ENCODE measurements around the gene IER5L. TPM values are rescaled to one million over a fixed set of nuclear protein-coding genes. Genes with fewer than 3 reads are reported as not detected.

Gene IER5L
- total RNA-seq, 4 donors from 2014 or later, result 4.7 to 10.6 (median 7.7) TPM

DNA sequence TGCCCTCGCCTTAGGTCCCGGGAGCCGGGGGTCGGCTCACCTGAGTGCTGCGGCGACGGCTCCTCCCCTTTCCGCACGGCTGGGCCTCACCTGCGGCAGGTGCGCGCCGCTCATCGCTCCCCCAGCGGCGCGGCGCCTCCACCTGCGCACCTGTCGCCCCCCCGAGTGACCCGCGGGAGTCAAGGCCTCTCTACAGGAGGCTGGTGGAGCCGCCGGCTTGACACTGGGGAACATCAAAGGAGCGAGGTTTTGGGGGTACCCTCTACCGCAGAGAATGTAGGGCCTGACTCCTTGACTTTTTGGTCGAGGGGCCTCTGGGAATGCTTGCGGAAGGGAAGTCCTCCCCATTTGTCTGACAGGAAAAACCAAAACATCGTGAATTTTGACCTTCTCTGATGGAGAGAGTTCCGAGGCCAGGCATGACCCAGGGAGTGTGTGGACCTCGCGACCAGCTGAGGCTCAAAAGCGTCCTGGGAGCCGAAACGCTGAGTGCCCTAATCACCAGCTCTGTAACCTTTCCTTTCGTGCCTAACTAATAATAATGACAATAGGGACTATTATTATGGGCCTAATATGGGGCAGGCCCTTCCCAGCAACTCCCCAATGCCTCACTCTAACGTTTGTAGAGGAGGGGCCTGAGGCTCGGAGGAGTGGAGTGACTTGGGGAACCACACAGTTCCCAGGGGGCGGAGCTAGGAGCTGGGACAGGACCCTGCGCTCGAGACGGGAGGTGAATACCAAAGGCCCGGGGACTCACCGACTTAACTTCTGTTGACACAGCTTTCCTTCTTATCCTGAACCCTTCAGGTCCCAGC lies 714 bp upstream of the IER5L start:
- TF ChIP-seq CTCF (IDR thresholded peaks at IDR 0.05; ENCODE audit: low read depth), result no peak

DNA sequence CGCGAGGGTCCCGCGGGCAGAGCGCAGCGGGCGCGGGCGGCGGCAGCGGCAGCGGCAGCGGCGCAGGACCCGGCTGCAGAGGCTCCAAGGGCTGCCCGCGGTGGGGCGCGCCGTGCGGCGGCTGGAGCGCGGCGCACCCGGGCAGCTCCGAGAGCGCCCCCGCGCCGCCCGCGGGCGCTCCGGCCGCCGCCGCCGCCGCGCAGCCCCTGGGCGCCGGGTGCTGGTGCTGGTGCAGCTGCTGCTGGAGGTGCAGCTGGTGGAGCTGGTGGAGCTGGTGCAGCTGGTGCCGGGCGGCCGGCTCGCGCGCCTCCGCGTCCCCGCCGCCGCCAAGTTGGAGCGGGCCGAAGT lies 644 bp downstream of the IER5L start:
- no peak for TF ChIP-seq CTCF (IDR thresholded peaks at IDR 0.05; ENCODE audit: low read depth)

GRCh38 chr9:129176701-129177442 lies 1.2 kb downstream of the IER5L start:
- TF ChIP-seq CTCF (IDR thresholded peaks at IDR 0.05; ENCODE audit: low read depth), result no peak

DNA sequence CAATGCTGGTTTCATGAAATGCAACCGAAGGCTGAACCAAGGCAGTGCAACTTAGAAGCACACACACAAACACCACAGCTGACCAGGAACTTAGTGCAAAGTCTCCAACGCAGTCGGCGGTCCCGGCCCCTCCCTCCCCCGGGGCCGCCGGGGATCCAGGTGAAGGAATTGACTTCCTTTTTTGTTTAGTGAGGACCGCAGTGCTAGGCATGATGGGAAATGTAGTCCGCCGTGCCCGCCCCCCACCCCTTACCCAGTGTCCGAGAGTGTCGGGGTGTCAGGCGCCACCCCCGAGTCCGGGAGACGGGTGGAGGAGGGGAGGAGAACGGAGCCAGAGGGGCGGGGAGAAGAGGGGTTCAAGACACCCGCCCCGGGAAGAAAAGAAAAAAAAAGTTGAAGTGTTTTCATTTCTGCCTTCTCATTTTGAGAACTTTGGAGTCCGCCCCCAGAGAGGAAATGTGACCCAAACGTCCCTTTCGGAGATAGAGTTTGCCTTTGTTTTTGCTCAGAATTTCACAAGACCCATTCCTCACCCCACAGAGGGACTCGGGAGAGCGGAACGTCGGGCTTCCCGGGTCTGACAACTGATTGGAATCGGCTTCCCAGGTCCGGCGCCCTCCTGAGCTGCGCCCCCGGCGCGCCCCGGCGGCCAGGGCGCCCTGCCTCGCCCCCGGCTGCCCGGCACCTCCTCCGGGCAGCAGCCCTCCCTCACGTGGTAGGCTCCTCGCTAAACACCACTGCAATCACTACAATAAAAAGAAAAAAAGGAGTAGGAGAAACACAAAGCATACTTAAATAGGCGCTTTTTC lies 2.0 kb downstream of the IER5L start:
- no peak for TF ChIP-seq CTCF (IDR thresholded peaks at IDR 0.05; ENCODE audit: low read depth)

DNA sequence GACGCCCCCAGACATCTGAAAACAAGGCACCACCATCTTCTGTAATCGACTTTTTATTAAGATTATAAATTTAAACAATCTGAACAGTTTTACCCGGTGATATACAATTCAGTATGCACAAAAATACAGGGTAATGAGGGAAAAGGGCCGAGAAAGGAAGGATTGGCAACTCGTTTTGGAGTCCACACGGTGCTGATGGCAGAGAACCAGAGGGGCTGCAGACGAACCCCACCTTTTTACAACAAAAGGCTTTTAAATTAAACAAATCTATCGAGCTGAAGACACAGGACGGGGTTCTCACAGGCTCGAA lies 2.6 kb downstream of the IER5L start:
- TF ChIP-seq CTCF (IDR thresholded peaks at IDR 0.05; ENCODE audit: low read depth), result no peak

- no peak for TF ChIP-seq CTCF (IDR thresholded peaks at IDR 0.05; ENCODE audit: low read depth)
Observed at GRCh38 chr9:129174724-129175514, 3.1 kb downstream of the IER5L start.

Measured in subcutaneous adipose tissue (tissue), 4 donors.